ENCODE measurements around the gene NYAP2.

Gene NYAP2

DNA sequence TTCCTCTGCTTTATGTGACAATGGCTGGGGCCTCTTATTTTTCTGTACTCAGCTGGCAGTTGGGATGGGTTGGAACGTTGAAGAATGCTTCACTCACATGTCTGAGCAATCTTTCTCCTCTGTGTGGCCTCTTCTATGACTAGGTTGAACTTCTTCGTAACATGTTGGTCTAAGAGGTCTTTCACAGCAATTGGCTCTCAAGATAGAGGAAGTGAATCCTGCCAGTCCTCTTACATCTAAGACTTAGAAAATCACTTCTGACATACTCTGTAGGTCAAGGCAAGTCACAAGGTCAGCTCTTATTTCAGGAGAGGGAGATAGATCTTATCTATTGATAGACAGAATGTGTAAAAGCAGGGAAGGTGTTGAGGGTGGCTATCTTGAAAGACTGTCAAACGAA is 174.1 kb downstream of the NYAP2 start:
- Histone ChIP-seq H3K4me3 (no peak overlapping the region), H3K4me1 (no peaks in the 10 kb centered on the region), H3K36me3 (replicated peaks) (no peaks in the 10 kb centered on the region), H3K27me3 (ENCODE audit: low read depth) (no peaks in the 10 kb centered on the region), H3K9me3 (no peaks in the 10 kb centered on the region)
- DNase-seq (ENCODE audit: low spot score in 2 of 2): no peak
- in situ Hi-C loops (cut with MboI; ENCODE audit: low sequenced_read_pairs): no loop called here

DNA sequence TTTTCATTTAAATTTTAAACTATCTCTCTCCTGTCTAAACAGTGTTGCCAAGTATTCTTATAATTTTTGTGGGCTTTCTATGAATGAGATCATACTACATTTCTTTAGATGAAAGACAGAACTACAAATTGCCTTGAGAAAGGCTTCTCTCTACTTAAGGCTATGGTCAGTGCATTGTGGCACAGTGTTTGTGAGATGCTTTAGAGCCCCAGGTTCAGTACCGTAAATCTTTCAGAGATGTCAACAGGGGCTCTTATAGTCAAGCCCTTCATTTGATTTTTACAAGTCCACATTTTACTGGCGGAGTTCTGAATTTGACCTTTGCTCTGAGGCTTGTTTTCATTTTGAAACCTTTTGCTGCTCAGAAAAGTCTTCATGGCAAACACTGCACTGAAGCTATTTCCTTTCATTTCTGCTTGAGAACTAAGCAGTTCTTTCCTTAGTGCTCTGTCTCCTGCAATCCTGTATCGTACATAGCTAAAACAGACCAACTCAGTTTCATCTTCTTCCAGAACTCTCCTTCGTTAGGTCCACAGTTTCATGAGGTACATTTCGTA is 175.2 kb downstream of the NYAP2 start:
- DNase-seq (ENCODE audit: low spot score in 2 of 2): no peak
- Histone ChIP-seq H3K4me3 (no peak overlapping the region), H3K4me1 (no peaks in the 10 kb centered on the region), H3K9me3 (no peaks in the 10 kb centered on the region), H3K27me3 (ENCODE audit: low read depth) (no peaks in the 10 kb centered on the region), H3K36me3 (replicated peaks) (no peaks in the 10 kb centered on the region)
- in situ Hi-C loops (cut with MboI; ENCODE audit: low sequenced_read_pairs): no loop called here

DNA sequence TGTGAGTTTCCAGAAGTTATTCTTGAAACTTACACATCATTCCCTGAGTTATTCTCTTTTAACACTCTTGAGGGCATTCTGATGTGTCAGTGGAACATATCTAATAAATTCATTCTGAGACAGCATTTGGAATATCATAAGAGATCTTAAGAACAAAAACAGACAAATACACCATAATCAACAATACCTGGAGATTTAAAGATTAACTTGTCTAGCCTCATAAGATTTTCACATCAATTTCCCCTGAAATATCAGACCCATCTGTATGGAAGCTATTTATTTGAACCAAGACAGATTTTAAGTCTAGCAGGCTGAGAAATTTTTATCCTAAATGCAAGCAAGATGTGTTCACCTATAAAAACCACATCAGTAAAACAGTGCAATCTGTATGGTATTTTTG is 181.6 kb downstream of the NYAP2 start:
- in situ Hi-C loops (cut with MboI; ENCODE audit: low sequenced_read_pairs): no loop called here
- H3K4me3 ChIP-seq: no peak overlapping the region
- H3K4me1 ChIP-seq: no peaks in the 10 kb centered on the region
- no peaks in the 10 kb centered on the region for H3K27me3 ChIP-seq (ENCODE audit: low read depth)
- no peaks in the 10 kb centered on the region for H3K9me3 ChIP-seq
- no peaks in the 10 kb centered on the region for H3K36me3 ChIP-seq (replicated peaks)
- DNase-seq (ENCODE audit: low spot score in 2 of 2): no peak

DNA sequence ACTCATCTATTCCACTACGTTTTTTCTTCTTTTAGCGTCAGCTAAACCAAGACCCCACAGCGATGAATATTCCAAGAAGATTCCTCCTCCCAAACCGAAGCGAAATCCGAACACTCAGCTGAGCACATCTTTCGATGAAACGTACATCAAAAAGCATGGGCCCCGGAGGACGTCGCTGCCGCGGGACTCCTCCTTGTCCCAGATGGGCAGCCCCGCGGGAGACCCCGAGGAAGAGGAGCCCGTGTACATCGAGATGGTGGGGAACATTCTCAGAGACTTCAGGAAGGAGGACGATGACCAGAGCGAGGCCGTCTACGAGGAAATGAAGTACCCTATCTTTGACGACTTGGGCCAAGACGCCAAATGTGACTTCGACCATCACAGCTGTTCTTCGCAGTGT is 182.4 kb downstream of the NYAP2 start:
- H3K4me3 ChIP-seq: no peak overlapping the region
- no peak for DNase-seq (ENCODE audit: low spot score in 2 of 2)
- no peaks in the 10 kb centered on the region for H3K27me3 ChIP-seq (ENCODE audit: low read depth)
- H3K36me3 ChIP-seq (replicated peaks): no peaks in the 10 kb centered on the region
- H3K4me1 ChIP-seq: no peaks in the 10 kb centered on the region
- no peaks in the 10 kb centered on the region for H3K9me3 ChIP-seq
- in situ Hi-C loops (cut with MboI; ENCODE audit: low sequenced_read_pairs): no loop called here

DNA sequence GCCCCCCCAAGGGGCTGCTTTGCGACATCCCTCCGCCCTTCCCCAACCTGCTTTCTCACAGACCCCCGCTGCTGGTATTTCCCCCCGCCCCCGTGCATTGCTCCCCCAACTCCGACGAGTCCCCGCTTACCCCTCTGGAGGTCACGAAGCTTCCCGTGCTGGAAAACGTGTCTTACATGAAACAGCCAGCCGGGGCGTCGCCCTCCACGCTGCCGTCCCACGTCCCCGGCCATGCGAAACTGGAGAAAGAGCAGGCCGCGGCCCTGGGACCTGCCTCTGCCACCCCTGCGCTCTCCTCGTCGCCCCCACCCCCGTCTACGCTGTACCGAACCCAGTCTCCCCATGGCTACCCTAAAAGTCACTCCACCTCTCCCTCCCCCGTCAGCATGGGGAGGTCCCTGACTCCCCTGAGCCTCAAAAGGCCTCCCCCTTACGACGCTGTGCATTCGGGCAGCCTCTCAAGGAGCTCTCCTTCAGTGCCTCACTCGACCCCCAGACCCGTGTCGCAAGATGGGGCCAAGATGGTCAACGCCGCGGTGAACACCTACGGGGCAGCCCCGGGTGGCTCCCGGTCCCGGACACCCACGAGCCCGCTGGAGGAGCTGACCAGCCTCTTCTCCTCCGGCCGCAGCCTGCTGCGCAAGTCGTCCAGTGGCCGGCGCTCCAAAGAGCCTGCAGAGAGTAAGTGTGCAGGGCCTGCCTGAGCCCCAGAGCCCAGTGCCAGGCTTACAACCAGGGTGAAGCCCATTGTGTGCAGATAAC is 183.0 kb downstream of the NYAP2 start:
- no peak for DNase-seq (ENCODE audit: low spot score in 2 of 2)
- H3K36me3 ChIP-seq (replicated peaks): no peaks in the 10 kb centered on the region
- H3K9me3 ChIP-seq: no peaks in the 10 kb centered on the region
- H3K4me3 ChIP-seq: no peak overlapping the region
- H3K4me1 ChIP-seq: no peaks in the 10 kb centered on the region
- no peaks in the 10 kb centered on the region for H3K27me3 ChIP-seq (ENCODE audit: low read depth)
- in situ Hi-C loops (cut with MboI; ENCODE audit: low sequenced_read_pairs): no loop called here

DNA sequence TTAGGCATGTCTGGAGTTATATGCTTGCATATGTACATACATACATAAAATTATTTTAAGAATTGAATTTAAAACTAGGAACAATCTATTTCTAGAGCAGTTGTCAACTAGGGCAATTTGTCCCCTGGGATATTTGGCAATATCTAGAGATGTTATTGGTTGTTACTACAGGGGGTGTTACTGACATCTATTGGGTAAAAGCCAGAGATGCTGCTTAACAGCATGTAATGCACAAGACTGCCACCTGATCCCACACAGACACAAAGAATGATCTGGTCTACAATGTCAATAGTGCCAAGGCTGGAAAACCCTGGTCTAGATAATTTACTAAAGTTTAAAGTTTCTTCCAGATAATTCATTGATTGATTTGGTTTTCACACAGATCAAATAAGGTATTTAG is 185.3 kb downstream of the NYAP2 start:
- Histone ChIP-seq H3K27me3 (ENCODE audit: low read depth) (no peaks in the 10 kb centered on the region), H3K4me1 (no peaks in the 10 kb centered on the region), H3K36me3 (replicated peaks) (no peaks in the 10 kb centered on the region), H3K4me3 (no peak overlapping the region), H3K9me3 (no peaks in the 10 kb centered on the region)
- no peak for DNase-seq (ENCODE audit: low spot score in 2 of 2)
- in situ Hi-C loops (cut with MboI; ENCODE audit: low sequenced_read_pairs): no loop called here

DNA sequence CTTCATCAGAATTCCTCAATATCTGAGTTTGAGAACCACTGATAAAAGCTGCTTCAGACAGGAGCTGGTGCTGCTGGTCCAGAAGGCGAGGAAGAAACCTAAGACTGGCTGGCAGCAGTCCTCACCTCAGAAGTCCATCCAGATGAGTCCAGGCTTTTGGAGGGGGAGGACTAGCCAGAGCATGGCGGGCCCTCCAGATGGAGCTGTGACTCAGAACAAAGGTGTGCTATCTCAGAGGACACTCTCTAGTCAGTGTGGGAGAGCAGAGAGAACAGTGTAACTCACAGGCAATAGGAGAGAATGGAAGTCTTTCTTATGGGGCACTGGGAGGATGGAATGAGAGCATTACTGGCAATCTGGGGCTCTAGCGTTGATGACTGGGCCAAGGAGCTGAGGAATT is 191.4 kb downstream of the NYAP2 start:
- no peaks in the 10 kb centered on the region for H3K9me3 ChIP-seq
- in situ Hi-C loops (cut with MboI; ENCODE audit: low sequenced_read_pairs): no loop called here
- no peaks in the 10 kb centered on the region for H3K36me3 ChIP-seq (replicated peaks)
- no peaks in the 10 kb centered on the region for H3K27me3 ChIP-seq (ENCODE audit: low read depth)
- no peak overlapping the region for H3K4me3 ChIP-seq
- H3K4me1 ChIP-seq: no peaks in the 10 kb centered on the region
- DNase-seq (ENCODE audit: low spot score in 2 of 2): no peak

DNA sequence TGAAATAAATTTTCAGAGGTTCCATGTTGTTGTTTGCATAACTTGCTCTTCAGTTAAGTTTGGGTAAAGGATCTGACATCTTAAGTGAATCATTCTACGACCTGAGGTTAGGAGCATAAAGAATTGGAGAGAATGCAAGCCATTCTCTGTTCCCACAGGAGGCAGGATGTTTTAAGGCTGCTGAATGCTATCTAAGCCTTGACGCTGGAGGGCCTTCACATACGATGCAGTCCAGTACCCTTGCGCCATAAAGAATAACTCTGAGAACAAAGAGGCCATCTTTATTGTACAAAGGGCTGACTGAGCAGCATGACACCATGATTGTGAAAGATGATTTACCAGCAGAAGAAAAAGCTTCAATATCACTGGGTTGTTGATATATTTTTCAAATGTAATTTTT is 198.4 kb downstream of the NYAP2 start:
- Histone ChIP-seq H3K4me1 (no peaks in the 10 kb centered on the region), H3K9me3 (no peaks in the 10 kb centered on the region), H3K27me3 (ENCODE audit: low read depth) (no peaks in the 10 kb centered on the region), H3K4me3 (no peak overlapping the region), H3K36me3 (replicated peaks) (no peaks in the 10 kb centered on the region)
- in situ Hi-C loops (cut with MboI; ENCODE audit: low sequenced_read_pairs): no loop called here
- no peak for DNase-seq (ENCODE audit: low spot score in 2 of 2)

DNA sequence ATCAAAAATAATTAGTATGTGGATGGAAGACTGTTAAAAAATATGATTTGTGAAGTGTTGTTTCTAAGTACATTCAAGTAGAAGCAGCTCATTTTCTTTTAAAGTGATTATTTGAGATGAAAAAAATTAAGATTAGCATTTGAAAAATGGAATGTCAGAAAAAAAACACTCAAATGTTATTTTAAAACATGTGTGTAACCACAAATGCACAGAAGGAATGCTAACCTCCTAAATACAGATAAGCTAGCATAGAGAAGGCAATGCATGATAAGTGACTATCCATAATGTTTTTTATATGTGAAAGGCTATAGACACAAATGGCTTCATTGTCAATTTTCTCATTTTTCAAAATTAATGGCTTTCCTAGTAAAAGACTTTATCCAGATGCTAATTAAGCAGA is 198.9 kb downstream of the NYAP2 start:
- in situ Hi-C loops (cut with MboI; ENCODE audit: low sequenced_read_pairs): no loop called here
- no peaks in the 10 kb centered on the region for H3K9me3 ChIP-seq
- H3K27me3 ChIP-seq (ENCODE audit: low read depth): no peaks in the 10 kb centered on the region
- no peaks in the 10 kb centered on the region for H3K36me3 ChIP-seq (replicated peaks)
- no peak for DNase-seq (ENCODE audit: low spot score in 2 of 2)
- no peak overlapping the region for H3K4me3 ChIP-seq
- H3K4me1 ChIP-seq: no peaks in the 10 kb centered on the region

DNA sequence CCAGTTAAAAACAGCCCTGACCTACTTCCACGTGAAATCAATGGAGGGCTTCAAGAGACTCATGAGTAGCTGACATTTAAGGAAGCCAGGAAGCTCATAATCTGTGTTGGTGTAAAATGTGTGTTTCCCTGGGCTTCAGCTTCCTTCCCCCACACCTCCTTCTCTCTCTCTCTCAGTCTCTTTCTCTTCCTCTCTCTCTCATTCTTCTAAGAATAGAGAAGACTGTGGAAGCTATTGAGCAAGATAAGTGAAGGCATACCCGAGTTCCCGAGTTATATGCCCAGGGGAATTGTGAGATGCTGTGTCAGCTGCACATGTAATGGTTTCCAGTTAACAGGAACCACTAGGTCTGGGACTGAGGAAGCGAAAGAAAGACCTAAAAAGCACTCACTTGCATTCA is 199.4 kb downstream of the NYAP2 start:
- no peaks in the 10 kb centered on the region for H3K4me1 ChIP-seq
- no peak for DNase-seq (ENCODE audit: low spot score in 2 of 2)
- H3K4me3 ChIP-seq: no peak overlapping the region
- in situ Hi-C loops (cut with MboI; ENCODE audit: low sequenced_read_pairs): no loop called here
- no peaks in the 10 kb centered on the region for H3K36me3 ChIP-seq (replicated peaks)
- no peaks in the 10 kb centered on the region for H3K27me3 ChIP-seq (ENCODE audit: low read depth)
- no peaks in the 10 kb centered on the region for H3K9me3 ChIP-seq

DNA sequence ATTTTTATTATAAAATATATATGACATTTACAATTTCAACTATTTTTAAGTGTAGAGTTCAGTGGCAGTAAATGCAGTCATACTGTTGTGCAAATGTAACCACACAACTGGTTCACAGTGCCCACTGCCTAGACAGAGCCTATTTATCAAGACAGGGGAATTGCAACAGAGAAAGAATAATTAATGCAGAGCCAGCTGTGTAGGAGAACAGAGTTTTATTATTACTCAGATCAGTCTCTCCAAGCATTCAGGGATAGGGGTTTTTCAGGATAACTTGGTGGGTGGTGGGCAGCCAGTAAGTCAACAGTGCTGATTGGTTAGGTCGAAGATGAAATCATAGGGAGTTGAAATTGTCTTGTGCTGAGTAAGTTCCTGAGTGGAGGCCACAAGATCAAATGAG is 200.3 kb downstream of the NYAP2 start:
- Histone ChIP-seq H3K36me3 (replicated peaks) (no peaks in the 10 kb centered on the region), H3K9me3 (no peaks in the 10 kb centered on the region), H3K27me3 (ENCODE audit: low read depth) (no peaks in the 10 kb centered on the region), H3K4me1 (no peaks in the 10 kb centered on the region), H3K4me3 (no peak overlapping the region)
- in situ Hi-C loops (cut with MboI; ENCODE audit: low sequenced_read_pairs): no loop called here
- DNase-seq (ENCODE audit: low spot score in 2 of 2): no peak

DNA sequence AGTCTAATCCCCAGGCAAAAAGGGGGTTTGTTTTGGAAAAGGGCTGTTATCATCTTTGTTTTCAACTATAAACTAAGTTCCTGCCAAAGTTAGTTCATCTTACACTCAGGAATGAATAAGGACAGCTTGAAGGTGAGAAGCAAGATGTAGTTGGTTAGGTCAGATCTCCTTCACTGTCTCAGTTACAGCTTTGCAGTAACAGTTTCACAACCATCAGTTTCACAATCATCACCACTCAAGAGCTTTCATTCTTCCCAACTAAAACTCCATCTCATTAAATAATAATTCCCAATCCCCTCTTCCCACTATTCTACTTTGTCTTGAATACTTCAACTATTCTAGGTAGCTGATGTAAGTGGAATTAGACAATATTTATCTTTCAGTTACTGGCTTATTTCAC is 200.9 kb downstream of the NYAP2 start:
- H3K4me3 ChIP-seq: no peak overlapping the region
- H3K4me1 ChIP-seq: no peaks in the 10 kb centered on the region
- in situ Hi-C loops (cut with MboI; ENCODE audit: low sequenced_read_pairs): no loop called here
- H3K27me3 ChIP-seq (ENCODE audit: low read depth): no peaks in the 10 kb centered on the region
- no peaks in the 10 kb centered on the region for H3K36me3 ChIP-seq (replicated peaks)
- DNase-seq (ENCODE audit: low spot score in 2 of 2): no peak
- H3K9me3 ChIP-seq: no peaks in the 10 kb centered on the region

DNA sequence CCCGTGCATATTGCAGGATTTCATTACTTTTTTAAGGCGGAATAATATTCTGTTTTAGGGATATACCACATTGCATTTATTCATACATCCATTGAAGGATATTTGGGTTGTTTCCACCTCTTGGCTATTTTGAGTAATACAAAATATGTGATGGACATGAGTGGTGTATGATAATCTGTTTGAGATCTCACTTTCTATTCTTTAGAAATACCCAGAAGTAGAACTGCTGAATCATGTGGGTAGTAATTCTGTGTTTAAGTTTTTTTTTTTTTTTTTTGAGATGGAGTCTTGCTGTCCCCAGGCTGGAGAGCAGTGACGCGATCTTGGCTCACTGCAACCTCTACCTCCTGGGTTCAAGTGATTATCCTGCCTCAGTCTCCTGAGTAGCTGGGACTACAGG is 201.4 kb downstream of the NYAP2 start:
- in situ Hi-C loops (cut with MboI; ENCODE audit: low sequenced_read_pairs): no loop called here
- Histone ChIP-seq H3K27me3 (ENCODE audit: low read depth) (no peaks in the 10 kb centered on the region), H3K4me3 (no peak overlapping the region), H3K36me3 (replicated peaks) (no peaks in the 10 kb centered on the region), H3K9me3 (no peaks in the 10 kb centered on the region), H3K4me1 (no peaks in the 10 kb centered on the region)
- no peak for DNase-seq (ENCODE audit: low spot score in 2 of 2)

DNA sequence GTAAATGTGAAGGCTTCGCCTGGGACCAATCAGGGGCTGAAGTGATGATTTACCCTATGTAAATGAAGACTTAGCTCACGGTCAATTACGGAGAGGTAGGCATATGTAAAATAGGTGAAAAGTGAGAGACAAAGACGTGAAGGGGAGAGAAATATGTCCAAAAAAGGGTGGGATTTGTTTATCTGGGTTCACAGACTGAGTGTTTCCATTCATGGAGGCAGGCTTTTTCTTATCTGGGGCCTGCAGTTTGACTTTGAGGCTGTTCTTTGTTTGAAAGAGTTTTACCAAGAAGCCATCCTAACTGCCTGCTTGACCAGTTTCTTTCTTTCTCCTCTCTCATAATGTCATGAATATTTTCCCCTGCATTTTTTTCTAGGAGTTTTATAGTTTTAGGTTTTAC is 202.7 kb downstream of the NYAP2 start:
- Histone ChIP-seq H3K4me3 (no peak overlapping the region), H3K9me3 (no peaks in the 10 kb centered on the region), H3K36me3 (replicated peaks) (no peaks in the 10 kb centered on the region), H3K4me1 (no peaks in the 10 kb centered on the region), H3K27me3 (ENCODE audit: low read depth) (no peaks in the 10 kb centered on the region)
- no peak for DNase-seq (ENCODE audit: low spot score in 2 of 2)
- in situ Hi-C loops (cut with MboI; ENCODE audit: low sequenced_read_pairs): no loop called here

DNA sequence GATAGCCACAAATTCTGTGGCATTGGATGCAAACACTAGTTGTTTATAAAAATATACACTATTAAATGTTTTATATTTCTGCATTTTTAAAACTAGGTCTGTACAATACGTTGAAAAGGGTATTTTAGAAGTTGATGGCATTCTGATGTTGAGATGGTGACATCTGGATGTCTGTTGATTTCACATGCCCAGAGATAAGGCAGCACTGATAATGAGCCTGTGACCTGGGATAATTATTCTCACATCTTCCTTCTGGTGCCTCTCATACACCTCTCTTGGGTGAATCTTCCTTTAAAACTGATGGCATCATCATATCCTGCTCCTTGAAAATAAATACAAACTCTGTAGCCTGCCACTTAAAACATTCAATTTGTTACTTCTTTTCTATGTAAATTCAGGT is 208.6 kb downstream of the NYAP2 start:
- Histone ChIP-seq H3K36me3 (replicated peaks) (no peaks in the 10 kb centered on the region), H3K4me3 (no peak overlapping the region), H3K9me3 (no peaks in the 10 kb centered on the region), H3K27me3 (ENCODE audit: low read depth) (no peaks in the 10 kb centered on the region), H3K4me1 (no peaks in the 10 kb centered on the region)
- no peak for DNase-seq (ENCODE audit: low spot score in 2 of 2)
- in situ Hi-C loops (cut with MboI; ENCODE audit: low sequenced_read_pairs): no loop called here
